ENCODE measurements around the gene WDFY2. TPM values are rescaled to one million over a fixed set of nuclear protein-coding genes. Genes with fewer than 3 reads are reported as not detected.

The WDFY2 gene
- total and polyA plus RNA-seq, 2 experiments from 2014 or later = 11.4 to 24.0 TPM

- TF ChIP-seq REST (IDR thresholded peaks at IDR 0.05; ENCODE audit: unreplicated experiment) (no peak), NANOG (IDR thresholded peaks at IDR 0.05; ENCODE audit: borderline replicate concordance) (no peak), EZH2phosphoT487 (IDR thresholded peaks at IDR 0.05; ENCODE audit: unreplicated experiment) (no peak), ETS1 (IDR thresholded peaks at IDR 0.05) (no peak), JUNB (IDR thresholded peaks at IDR 0.05; ENCODE audit: unreplicated experiment) (no peak), ZNF114 (CRISPR knock-in tag; IDR thresholded peaks at IDR 0.05) (no peak), CREB1 (CRISPR knock-in tag; IDR thresholded peaks at IDR 0.05; ENCODE audit: low read depth) (no peak), STAT1 (IDR thresholded peaks at IDR 0.05; ENCODE audit: unreplicated experiment) (no peak), CTCF (conservative IDR thresholded peaks at IDR 0.05; ENCODE audit: low read depth in 2 of 2) (no peak), ZNF331 (CRISPR knock-in tag; IDR thresholded peaks at IDR 0.05; ENCODE audit: low read depth) (no peak)
Observed at GRCh38 chr13:51620165-51620983, 36.1 kb downstream of the WDFY2 start (continued).

- Histone ChIP-seq H3F3A (replicated peaks; ENCODE audit: low read depth) (no peaks in the 10 kb centered on the region), H3K4me3 (no peak overlapping the region), H3K9me2 (ENCODE audit: insufficient read depth) (no peaks in the 10 kb centered on the region), H3K27ac (ENCODE audit: low read depth) (peak overlapping the region; percentile 52; the same call in 1 of the 2 replicates), H4K20me1 (replicated peaks; ENCODE audit: insufficient read depth) (peaks cover 5% of the 10 kb centered on the region), H3K27me3 (ENCODE audit: insufficient read depth) (no peaks in the 10 kb centered on the region), H3K79me2 (replicated peaks; ENCODE audit: insufficient read depth) (peaks cover 98% of the 10 kb centered on the region), H3K4me1 (ENCODE audit: insufficient read depth) (peaks cover 50% of the 10 kb centered on the region), H3K4me2 (peak overlapping the region; percentile 55; the same call in 1 of the 2 replicates), H3K36me3 (ENCODE audit: insufficient read depth) (no peaks in the 10 kb centered on the region), H2AFZ (no peak overlapping the region)
- peaks cover 9% of the 10 kb centered on the region for H3K27me3 Mint-ChIP-seq (ENCODE audit: insufficient read depth, low read depth, poor library complexity)
- H3K9me3 Mint-ChIP-seq = no peaks in the 10 kb centered on the region
- DNase-seq (ENCODE audit: low spot score) (no peak), ATAC-seq (no peak)
- peak overlapping the region; percentile 12; the same call in 1 of the 2 replicates for H3K27ac Mint-ChIP-seq
- peaks cover 65% of the 10 kb centered on the region for H3K4me1 Mint-ChIP-seq
- no peak overlapping the region for H3K4me3 Mint-ChIP-seq
- H3K36me3 Mint-ChIP-seq (ENCODE audit: low read depth) = peaks cover 3% of the 10 kb centered on the region; the same call in 2 of the 3 replicates
- no peak for TF ChIP-seq ETS1 (IDR thresholded peaks at IDR 0.05)
- no peak for TF ChIP-seq ZNF331 (CRISPR knock-in tag; IDR thresholded peaks at IDR 0.05; ENCODE audit: low read depth)
- no peak for TF ChIP-seq ZNF114 (CRISPR knock-in tag; IDR thresholded peaks at IDR 0.05)
- no peak for TF ChIP-seq POLR2AphosphoS5 (IDR thresholded peaks at IDR 0.05; ENCODE audit: low read depth)
- TF ChIP-seq NANOG (IDR thresholded peaks at IDR 0.05; ENCODE audit: borderline replicate concordance) = no peak
- no peak for TF ChIP-seq CTCF (conservative IDR thresholded peaks at IDR 0.05; ENCODE audit: low read depth in 2 of 2)
- TF ChIP-seq JUNB (IDR thresholded peaks at IDR 0.05; ENCODE audit: unreplicated experiment) = no peak
- no peak for TF ChIP-seq STAT1 (IDR thresholded peaks at IDR 0.05; ENCODE audit: unreplicated experiment)
- TF ChIP-seq EZH2phosphoT487 (IDR thresholded peaks at IDR 0.05; ENCODE audit: unreplicated experiment) = no peak
Observed at GRCh38 chr13:51621602-51622001, 37.3 kb downstream of the WDFY2 start.
